ENCODE measurements around the gene SLC6A20. TPM values are rescaled to one million over a fixed set of nuclear protein-coding genes. Genes with fewer than 3 reads are reported as not detected.
A peak's percentile ranks its signal among the peaks of the same experiment; 100 is the strongest.

The SLC6A20 gene
- total RNA-seq, 1 donor from 2014 or later, result not detected

DNA sequence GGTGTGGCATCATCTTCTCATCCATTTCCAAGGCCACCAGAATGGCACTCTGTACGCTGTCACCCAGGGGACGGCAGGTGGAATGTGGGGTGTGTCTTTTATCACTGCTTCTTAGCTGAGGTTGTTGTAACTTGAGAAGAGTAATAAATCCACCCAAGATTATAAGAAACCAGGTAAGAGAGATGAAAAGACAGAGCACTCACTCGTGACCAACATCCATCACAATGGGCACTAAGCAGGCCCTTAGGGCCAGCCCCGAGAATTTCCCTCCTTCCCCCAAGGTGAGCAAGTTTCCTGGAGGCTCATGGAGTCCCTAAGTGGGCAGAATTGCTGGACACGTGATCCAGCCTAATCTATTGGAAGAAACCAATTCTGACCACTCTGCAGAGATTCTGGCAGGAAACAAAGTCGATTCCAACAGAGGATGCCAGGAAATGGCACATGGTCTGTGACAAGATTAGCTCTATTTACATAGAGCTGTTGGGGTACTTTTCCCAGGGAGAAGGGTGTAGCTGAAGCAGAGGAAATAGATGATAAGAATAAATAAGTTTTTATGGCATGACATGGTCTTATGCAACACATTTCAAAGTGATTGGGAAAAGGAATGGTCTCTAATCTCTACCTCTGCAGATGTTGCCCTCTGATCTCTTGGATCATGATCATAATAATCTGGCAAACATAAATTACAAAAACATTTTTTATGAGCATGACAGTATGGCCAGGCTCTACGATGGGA, 22.5 kb downstream of the SLC6A20 start:
- TF ChIP-seq, protein P1, sequence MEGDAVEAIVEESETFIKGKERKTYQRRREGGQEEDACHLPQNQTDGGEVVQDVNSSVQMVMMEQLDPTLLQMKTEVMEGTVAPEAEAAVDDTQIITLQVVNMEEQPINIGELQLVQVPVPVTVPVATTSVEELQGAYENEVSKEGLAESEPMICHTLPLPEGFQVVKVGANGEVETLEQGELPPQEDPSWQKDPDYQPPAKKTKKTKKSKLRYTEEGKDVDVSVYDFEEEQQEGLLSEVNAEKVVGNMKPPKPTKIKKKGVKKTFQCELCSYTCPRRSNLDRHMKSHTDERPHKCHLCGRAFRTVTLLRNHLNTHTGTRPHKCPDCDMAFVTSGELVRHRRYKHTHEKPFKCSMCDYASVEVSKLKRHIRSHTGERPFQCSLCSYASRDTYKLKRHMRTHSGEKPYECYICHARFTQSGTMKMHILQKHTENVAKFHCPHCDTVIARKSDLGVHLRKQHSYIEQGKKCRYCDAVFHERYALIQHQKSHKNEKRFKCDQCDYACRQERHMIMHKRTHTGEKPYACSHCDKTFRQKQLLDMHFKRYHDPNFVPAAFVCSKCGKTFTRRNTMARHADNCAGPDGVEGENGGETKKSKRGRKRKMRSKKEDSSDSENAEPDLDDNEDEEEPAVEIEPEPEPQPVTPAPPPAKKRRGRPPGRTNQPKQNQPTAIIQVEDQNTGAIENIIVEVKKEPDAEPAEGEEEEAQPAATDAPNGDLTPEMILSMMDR (IDR thresholded peaks at IDR 0.05; ENCODE audit: insufficient read depth, low read length, severe bottlenecking), result no peak
- FAIRE-seq (no peak), DNase-seq (ENCODE audit: low read depth) (no peak)
- Histone ChIP-seq H3K27me3 (ENCODE audit: control insufficient read depth, insufficient read depth, low read length) (peaks cover 18% of the 10 kb centered on the region), H3K36me3 (ENCODE audit: control insufficient read depth, insufficient read depth, low read length) (no peaks in the 10 kb centered on the region), H3K4me3 (ENCODE audit: low read depth, low read length) (no peak overlapping the region)

DNA sequence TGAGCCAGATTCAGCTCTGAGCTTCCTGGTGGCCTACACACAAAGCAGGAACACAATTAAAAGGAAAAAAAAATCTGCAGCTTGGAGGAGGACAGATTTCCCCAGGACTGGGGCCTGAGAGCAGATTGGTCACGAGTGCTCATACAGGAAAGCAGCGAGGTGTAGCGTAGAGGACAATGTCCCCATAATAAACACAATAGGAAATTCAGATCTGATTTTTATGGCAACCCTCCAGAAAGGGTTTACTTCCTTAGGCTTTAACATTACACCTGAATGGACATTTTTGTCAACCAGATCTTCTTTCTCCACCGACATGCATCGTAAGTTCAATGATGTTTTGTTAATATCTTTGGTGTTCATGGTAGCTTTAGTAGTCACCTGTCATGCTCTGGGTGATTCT, 23.3 kb downstream of the SLC6A20 start:
- FAIRE-seq, result no peak
- no peak for DNase-seq (ENCODE audit: low read depth)
- Histone ChIP-seq H3K27me3 (ENCODE audit: control insufficient read depth, insufficient read depth, low read length) (peaks cover 18% of the 10 kb centered on the region), H3K36me3 (ENCODE audit: control insufficient read depth, insufficient read depth, low read length) (no peaks in the 10 kb centered on the region), H3K4me3 (ENCODE audit: low read depth, low read length) (no peak overlapping the region)
- TF ChIP-seq, protein P1 (IDR thresholded peaks at IDR 0.05; ENCODE audit: insufficient read depth, low read length, severe bottlenecking), result no peak

DNA sequence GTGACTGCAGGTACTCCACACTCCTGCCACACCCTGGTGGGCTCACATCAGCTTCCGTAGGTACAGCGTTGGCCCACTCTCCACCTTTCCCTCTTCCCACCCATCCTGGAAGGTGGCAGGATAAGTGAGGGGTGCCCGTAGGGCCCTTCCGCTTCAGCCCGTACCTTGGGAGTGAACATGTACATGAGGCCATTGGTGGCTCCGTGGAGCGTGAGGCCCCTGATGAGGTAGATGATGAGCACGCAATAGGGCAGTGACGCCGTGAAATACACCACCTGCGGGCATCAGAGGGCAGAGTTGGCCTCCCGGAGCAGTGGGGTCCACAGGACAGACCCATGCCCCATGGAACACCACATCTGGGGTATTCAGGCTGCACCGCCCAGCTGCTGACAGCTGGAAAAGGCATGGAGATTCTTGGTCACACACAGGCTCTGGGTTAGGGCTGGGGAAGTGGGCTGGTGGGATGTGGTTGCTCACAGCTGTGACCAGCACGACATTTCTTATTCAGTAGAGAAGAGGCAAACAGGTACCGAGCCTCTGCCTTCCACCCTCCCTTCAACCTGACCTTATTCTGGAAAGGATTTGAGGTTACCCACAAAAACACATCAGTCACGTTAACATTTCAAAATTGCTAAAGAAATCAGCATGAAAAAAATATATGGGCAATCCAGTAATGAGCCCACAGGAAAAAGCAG, 23.8 kb downstream of the SLC6A20 start:
- FAIRE-seq, result peak; percentile 66
- no peak for DNase-seq (ENCODE audit: low read depth)
- Histone ChIP-seq H3K27me3 (ENCODE audit: control insufficient read depth, insufficient read depth, low read length) (peaks cover 18% of the 10 kb centered on the region), H3K36me3 (ENCODE audit: control insufficient read depth, insufficient read depth, low read length) (no peaks in the 10 kb centered on the region), H3K4me3 (ENCODE audit: low read depth, low read length) (no peak overlapping the region)
- TF ChIP-seq, protein P1 (IDR thresholded peaks at IDR 0.05; ENCODE audit: insufficient read depth, low read length, severe bottlenecking), result no peak

DNA sequence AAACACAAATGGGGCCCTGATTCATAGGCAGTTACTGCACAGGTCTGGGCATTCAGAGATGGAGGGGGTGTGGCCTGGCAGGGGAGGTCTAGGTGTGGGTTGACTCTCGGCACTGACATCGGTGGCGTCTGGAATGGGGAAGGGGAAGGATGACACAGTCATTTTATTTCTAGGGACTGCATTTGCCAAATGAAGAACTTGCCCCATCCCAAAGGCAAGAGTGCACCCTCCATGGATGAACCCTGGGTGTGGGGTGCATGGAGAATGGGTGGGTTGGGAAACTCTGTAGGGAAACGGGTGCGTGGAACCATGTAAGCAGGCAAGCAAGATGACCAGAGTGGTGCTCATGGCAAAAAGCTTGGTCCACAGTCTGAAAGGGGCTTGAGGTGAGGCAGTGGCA, 24.5 kb downstream of the SLC6A20 start:
- TF ChIP-seq, protein P1 (IDR thresholded peaks at IDR 0.05; ENCODE audit: insufficient read depth, low read length, severe bottlenecking), result no peak
- Histone ChIP-seq H3K36me3 (ENCODE audit: control insufficient read depth, insufficient read depth, low read length) (no peaks in the 10 kb centered on the region), H3K27me3 (ENCODE audit: control insufficient read depth, insufficient read depth, low read length) (peaks cover 16% of the 10 kb centered on the region), H3K4me3 (ENCODE audit: low read depth, low read length) (no peak overlapping the region)
- no peak for FAIRE-seq
- no peak for DNase-seq (ENCODE audit: low read depth)

DNA sequence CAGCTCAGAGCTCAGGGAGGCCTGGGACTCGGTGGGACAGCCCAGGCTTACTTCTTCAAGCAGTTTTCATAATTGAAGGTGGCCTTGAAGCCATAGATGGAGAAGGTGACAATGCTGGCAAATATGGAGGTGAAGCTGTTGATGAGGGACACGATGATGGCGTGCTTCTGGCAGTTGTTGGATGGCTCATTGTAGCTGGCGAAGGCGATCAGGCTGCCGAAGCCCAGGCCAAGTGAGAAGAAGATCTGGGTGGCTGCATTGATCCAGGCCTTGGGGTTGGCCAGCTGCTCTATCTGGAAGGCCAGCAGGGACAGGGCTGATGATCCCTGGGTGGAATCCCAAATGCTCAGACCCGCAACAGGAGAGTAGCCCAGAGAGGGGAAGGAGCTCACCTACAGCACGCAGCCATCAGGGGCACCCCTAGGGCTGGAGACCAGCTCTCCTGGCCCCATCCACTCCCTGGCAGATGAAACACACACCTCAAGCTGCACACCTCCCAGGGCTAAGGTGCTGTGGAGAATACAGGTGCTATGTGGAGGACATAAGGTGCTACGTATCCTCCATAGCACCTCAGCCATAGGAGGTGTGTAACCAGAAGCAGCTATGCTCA, 25.1 kb downstream of the SLC6A20 start:
- FAIRE-seq (no peak), DNase-seq (ENCODE audit: low read depth) (no peak)
- TF ChIP-seq, protein P1 (IDR thresholded peaks at IDR 0.05; ENCODE audit: insufficient read depth, low read length, severe bottlenecking), result no peak
- Histone ChIP-seq H3K27me3 (ENCODE audit: control insufficient read depth, insufficient read depth, low read length) (peaks cover 14% of the 10 kb centered on the region), H3K36me3 (ENCODE audit: control insufficient read depth, insufficient read depth, low read length) (no peaks in the 10 kb centered on the region), H3K4me3 (ENCODE audit: low read depth, low read length) (no peak overlapping the region)

All from bronchial epithelial cell (primary cell).